GM12892 (cell line): ENCODE data around the gene SAP30BP.

Experiments
- POLR2A ChIP-seq: IDR thresholded peaks from 2 replicates; pipeline ENCODE4 v1.6.1; 2011; ENCODE audit warnings: low read depth, low read length, control low read depth
- POLR2AphosphoS5 ChIP-seq: IDR thresholded peaks from 2 replicates; pipeline ENCODE4 v1.6.1; 2011; ENCODE audit warnings: low read depth, low read length, control low read depth

- no peak for TF ChIP-seq POLR2AphosphoS5
- TF ChIP-seq POLR2A, result no peak
Observed at GRCh38 chr17:75694536-75694935, 27.4 kb downstream of the SAP30BP start.
